Posterior cingulate gyrus (tissue), 11 donors: ENCODE data around the gene CSF2RB.
A peak's percentile ranks its signal among the peaks of the same experiment; 100 is the strongest.

ENCODE experiments used
- DNase-seq, 10 donors: peaks; one replicate each; pipeline versions ENCODE4 v3.0.0 to v3.0.0-alpha.2; 2020 to 2021; ENCODE audit warnings: mixed read lengths in 3 of 10
- intact Hi-C: fragments of 100-400 bp; cut with DNase I; formaldehyde crosslinking; loops from one replicate; pipeline ENCODE4 v1.15.1; 2023

CSF2RB gene

DNA sequence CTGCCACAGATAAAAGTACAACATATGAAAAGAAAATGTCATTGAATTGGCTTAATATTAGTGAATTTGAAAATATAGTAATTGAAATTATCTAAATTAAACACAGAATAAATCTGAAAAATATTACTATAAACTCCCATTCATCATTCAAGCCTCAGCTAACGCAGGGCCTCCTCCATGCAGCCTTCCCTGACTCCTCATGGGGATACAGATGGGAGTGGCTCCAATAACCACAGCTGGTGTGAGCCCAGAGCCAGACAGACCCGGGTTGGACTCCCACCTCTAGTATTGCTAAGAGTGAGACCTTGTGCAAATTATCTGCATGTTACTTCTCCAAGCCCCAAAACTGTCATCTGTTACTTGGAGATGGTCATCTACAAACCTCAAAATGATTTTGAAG, 44.9 kb downstream of the CSF2RB start:
- intact Hi-C loops: no loop called here
- DNase-seq: peak in 2 of 10 donors; percentile 25 to 53

- no peak for DNase-seq
- intact Hi-C loops: no loop called here
Observed at GRCh38 chr22:36961626-36962025, 48.2 kb downstream of the CSF2RB start.

- DNase-seq: no peak
- intact Hi-C loops: no loop called here
Observed at GRCh38 chr22:36963302-36963701, 49.9 kb downstream of the CSF2RB start.

GRCh38 chr22:36964106-36964505, 50.7 kb downstream of the CSF2RB start:
- DNase-seq: no peak
- intact Hi-C loops: no loop called here

DNA sequence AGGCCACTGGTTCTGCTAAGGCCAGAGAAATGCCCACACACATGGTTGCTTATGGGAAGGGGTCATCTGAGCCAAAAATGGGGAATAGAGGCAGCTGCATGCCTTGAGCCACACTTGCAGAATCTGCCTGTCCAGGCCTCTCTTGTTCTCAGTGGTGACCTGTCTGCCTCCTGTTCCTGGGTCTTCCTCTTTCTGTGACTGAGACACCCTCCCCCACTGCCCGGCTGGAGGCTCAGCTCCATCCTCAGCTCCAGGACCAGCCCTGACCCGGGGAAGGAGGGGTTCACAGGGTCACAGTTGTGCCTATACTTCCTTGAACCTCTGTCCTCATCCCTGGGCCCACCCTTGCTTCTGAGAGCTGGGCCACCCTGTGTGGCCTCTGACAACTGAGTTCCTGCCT, 52.3 kb downstream of the CSF2RB start:
- intact Hi-C loops: no loop called here
- DNase-seq: peak in 2 of 10 donors; percentile 39 to 61

- peak in 1 of 10 donors; percentile 22 for DNase-seq
- intact Hi-C loops: no loop called here
Observed at GRCh38 chr22:36966851-36967540, 53.6 kb downstream of the CSF2RB start.

GRCh38 chr22:36968249-36968964, 55.0 kb downstream of the CSF2RB start:
- intact Hi-C loops: no loop called here
- no peak for DNase-seq

DNA sequence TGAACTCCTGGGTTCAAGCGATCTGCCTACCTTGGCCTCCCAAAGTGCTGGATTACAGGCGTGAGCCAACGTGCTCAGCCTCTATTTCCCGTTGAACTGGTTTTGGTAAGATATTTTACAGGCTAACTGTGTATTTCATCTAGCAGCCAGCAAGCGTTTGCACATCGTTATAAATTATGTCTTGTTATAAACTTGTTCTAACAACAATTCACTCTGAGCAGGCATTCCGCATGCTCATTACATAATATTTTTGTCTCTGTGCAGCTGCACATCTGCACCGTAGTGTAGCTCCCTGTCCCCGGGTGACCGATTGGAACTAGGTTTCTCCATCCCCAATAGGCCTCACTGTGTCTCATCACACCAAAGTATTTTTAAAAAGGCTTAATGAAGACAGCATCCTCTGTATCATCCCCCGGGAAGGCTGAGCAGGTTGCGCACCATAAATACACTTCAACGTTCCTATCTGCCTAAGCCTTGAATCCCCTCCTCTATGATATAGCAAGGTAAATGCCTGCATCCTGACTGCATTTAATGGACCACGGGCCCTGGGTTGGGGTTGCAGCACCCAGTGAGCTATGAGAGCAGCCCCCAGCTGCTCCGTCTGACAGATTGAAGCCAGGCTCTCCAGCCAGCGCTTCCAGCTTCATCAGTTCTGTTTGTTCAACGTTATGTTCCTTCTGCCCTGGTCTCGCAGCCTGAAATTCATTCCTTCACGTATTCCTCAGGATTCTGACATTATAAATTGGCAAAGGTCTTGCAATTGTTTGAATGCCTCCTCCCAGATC, 58.1 kb downstream of the CSF2RB start:
- peak in 3 of 10 donors; percentile 7 to 54 (median 17) for DNase-seq
- intact Hi-C loops: no loop called here

DNA sequence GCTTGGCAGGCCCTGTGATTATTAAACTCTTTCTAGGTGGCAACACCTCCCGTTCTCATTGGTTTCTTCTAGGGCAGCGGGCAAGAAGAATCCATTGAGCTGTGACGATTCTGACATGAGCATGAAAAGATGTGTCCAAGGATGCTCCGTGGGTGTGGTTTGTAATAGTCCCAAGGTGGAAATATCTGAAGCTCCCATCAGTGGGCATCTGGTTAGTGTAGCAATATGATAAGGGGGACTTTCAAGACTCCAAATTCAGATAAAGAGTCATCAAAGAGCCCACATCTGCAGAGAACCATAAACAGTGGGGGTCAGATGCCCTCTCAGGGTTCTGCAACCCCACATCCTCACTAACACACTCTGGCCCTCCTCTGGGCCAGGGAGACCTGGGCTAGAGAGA, 63.2 kb downstream of the CSF2RB start:
- no peak for DNase-seq
- intact Hi-C loops: loop anchor here (5.0 kb wide), 1 partner anchor 104 kb away; no protein-coding TSS in a partner anchor

DNA sequence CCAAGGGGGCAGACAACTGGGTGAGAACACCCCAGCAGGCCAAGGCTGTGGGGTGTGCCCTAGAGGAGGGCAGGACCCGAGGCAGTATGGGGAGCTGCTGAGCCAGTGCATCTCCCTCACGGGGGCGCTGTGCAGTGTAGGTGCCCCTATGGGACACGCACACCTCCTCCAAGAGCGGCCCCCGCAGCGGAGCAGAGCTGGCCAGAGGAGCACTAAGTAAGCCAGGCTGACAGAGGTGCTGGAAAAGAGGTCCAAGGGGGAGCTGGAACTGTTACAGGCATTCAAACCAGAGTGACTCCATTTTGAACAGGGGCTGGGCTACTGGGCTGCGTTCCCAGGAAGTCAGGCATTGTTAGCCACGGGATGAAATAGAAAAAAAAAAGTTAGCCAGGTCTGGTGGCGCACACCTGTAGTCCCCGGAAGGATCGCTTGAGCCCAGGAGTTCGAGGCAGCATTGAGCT, 64.0 kb downstream of the CSF2RB start:
- DNase-seq: peak in 7 of 10 donors; percentile 29 to 89 (median 44)

DNA sequence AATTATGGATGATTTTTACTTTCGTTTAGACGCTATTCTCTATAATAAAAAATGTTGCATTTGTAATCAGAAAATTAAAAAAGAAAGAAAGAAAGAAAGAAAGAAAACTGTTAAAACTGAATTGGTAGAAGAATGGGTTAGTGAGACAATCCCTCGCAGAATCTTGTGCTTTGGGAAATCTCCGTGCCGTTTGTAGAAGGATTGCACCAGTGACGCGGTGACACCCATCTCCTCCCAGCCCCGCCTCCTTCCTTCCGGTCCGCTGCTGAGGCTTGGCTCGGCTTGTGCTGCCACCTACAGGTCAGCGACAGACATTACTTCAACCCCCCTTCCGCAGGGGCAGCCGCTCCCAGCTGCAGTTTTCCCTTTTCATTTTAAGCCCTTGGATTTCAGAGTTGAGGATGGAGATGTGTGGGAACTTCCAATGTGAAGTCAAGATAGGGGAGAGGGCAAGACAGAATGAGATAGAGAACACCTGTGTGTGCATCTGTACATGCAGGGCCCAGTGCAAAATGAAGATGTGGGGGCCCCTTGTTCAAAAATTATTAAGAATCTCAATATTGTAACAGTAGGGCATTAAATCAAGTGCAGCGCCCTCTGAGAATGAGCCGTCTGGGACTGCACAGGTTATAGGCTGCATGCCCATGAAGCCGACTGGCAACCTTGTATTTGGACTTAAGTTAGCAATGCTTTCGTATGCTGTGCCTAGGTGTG, 64.7 kb downstream of the CSF2RB start:
- DNase-seq: peak; percentile 79 to 98 (median 90)
- intact Hi-C loops: loop anchor here (1.0 to 5.0 kb wide), 3 partner anchors 106 to 196 kb away; no protein-coding TSS in a partner anchor

More for the DNA sequence above, 64.0 kb downstream of the CSF2RB start:
- intact Hi-C loops: loop anchor here (5.0 kb wide), 1 partner anchor 105 kb away; no protein-coding TSS in a partner anchor

DNA sequence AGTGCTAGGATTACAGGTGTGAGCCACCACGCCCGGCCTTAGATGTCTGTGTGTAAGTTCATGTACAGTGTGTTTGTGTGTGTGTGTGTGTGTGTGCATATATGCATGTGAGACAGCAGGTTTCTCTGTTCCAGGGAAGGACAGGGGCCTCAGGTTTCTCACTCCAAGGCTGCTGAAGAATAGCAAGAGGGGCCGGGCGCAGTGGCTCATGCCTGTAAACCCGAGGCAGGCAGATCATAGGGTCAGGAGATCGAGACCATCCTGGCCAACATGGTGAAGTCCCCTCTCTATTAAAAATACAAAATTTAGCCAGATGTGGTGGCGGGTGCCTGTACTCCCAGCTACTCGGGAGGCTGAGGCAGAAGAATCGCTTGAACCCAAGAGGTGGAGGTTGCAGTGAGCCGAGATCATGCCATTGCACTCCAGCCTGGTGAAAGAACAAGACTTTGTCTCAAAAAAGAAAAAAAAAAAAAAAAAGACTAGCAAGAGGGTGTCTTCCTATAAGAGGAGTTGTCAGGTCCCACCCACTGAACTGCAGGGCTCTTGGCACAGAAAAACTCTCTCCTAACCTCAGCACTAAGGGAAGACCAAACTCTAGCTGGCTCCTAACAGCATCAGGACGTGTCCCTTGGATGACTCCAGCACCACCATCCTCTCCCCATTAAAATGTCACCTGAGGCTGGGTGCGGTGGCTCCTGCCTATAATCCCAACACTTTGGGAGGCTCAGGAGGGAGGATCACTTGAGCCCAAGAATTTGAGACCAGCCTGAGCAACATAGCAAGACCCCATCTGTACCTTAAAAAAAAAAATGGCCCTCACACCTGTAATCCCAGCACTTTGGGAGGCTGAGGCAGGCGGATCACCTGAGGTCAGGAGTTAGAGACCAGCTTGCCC, 65.8 kb downstream of the CSF2RB start:
- DNase-seq: no peak
- intact Hi-C loops: loop anchor here (2.0 to 5.0 kb wide), 2 partner anchors 107 to 122 kb away; no protein-coding TSS in a partner anchor

GRCh38 chr22:36981247-36981775, 67.9 kb downstream of the CSF2RB start:
- intact Hi-C loops: no loop called here
- DNase-seq: peak in 2 of 10 donors; percentile 75 to 87

GRCh38 chr22:36982136-36982535, 68.7 kb downstream of the CSF2RB start:
- DNase-seq: no peak
- intact Hi-C loops: no loop called here

DNA sequence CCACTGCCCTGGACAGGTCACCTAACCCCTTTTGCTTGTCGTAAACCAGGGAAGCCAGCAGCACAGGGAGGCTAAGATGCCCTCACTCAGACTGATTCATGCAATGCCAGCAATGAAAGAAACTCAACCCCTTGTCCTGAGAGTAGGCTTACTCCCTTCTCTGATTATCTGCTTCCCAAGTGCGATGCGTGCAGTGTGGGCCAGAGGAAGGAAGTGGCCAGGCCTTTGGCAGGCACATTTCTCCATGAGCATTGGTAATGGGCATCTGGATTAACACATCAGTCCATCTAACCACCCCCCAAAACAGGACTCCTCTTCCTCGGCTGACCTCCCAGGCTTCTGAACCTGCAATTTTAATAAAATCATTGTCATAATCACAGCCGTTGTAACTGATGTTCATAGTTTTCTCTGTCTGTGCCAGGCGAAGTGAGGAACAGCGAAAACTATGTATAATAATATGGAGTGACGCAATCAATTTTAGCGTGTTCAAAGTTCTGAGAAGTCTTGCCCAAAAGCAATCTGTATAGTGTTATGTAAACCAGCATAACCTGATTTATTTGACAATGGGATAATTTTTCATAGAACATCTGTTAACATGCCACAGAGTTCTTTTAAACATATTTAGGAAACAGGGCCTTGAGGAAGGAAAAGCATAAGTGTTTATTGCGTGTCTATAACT, 71.9 kb downstream of the CSF2RB start:
- no peak for DNase-seq
- intact Hi-C loops: no loop called here

- intact Hi-C loops: loop anchor here (2.0 kb wide), 1 partner anchor 16 kb away; no protein-coding TSS in a partner anchor
- DNase-seq: no peak
Observed at GRCh38 chr22:36986242-36986821, 72.9 kb downstream of the CSF2RB start.

DNA sequence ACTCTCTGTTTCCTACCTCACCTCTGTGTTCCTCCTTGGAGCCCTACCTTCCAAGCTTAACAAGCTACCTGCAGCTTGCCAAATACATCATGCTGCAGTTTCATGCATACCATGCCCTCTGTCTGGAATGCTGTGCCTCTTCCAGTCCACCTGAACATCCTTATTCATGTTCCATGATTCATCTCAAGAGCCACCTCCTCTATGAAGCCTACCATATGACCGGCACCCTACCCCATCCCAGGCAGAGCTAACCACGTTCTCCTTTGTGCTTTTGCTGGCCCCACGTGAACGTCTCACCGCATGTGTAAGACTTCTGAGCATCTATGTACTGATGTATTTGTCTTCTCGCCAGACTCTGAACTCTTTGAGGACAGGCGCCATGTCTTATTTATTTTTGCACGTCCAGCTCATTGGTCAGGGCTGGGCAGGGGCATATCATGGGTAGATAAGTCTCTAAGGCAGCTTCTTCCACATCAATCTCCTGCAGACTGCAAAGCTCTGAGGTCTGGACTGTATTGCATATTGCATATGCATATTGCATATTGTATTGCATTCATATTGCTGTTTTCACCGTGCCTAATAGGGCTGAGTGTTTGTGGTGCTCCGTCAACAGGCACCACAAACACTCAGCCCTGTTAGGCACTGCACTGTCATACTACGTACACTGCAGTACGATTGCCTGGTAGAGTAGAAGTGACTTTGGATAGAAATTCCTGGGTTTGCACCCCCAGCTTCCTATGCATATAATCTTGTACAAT, 74.8 kb downstream of the CSF2RB start:
- DNase-seq: no peak
- intact Hi-C loops: no loop called here
